ENCODE data around the gene C1QTNF8.

C1QTNF8 gene

DNA sequence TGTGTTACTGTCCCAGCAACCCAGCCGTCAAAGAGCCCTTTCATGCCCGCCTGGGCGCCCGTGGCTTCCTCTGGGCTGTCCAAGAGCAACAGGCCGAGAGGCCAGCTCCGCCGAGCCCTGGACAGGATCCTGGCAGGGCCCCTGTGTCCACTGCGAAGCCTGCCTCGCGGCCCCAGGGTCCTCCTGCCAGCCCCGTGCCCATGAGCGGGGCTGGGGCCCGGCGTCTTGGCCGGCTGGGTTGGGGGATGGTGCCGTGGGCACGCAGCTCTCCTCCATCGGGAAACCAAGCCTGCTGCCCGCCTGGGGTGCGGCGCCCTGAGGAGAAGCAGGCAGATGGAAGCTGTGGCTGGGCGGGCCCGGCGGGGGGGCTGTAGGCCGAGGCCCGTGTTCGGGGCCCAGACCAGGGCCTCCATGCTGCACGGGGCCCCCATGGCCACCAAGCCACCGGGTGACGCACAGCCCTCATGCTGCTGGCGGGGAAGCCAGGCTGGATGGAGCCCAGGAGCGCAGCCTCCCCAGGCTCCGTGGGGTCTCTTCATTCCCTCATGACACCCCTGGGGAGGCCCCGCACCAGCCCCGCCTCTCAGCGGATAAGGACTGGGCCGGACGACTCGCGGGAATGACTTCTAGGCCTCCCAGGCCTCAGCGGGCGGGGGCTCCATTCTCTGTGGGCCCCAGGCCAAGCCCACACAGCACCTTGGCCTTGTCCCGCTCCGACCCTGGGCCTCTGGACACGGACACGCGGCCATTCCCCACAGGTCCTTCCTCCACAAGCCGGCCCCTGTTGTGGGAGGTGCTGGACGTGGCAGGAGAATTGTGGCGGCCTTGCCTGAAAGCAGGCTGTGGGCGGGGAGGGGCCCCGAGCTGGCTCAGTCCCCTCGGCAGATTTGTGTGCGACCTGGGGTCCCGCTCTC lies at the start of gene C1QTNF8:
Gene C1QTNF8 (minus strand): TSS at position 76 of the 914 bp plus-strand sequence. CDS start 1,322 bp downstream, outside the sequence.
- DNase-seq, result no peak

DNA sequence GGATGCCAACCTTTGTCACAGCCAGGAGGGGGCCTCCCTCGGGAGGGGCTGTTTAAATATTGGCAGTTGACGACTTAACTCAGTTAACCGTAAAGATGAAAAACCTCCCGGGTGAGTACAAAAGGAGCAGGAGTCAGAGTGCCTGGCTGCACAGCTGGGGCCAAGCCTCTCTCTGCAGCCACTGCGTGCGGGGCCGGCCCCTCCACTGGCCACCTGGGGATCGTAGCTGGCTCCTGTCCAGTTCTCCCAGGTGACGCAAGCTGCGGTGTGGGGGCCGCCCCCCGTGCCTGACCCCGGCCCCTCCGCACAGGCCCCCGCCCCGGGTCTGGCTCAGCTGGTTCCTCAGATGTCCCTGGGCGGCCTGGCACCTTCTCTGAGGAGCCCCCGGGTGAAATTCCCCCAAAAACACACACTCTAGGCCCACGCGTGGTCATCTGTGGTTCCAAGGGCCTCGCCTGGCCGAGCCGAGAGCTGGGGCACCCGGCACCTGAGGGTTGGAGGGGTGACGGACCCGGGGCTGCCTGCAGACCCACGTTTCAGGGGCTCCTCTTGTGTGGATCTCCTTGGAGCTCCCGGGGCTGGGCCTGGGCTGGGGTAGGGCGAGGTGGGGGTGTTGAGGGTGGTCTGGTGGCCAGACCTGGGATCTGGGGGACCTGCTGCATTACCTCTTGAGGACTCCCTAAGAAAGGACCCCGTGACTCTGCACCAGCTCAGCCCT lies 49.5 kb upstream of the C1QTNF8 start:
- DNase-seq, result peak; percentile 64

DNA sequence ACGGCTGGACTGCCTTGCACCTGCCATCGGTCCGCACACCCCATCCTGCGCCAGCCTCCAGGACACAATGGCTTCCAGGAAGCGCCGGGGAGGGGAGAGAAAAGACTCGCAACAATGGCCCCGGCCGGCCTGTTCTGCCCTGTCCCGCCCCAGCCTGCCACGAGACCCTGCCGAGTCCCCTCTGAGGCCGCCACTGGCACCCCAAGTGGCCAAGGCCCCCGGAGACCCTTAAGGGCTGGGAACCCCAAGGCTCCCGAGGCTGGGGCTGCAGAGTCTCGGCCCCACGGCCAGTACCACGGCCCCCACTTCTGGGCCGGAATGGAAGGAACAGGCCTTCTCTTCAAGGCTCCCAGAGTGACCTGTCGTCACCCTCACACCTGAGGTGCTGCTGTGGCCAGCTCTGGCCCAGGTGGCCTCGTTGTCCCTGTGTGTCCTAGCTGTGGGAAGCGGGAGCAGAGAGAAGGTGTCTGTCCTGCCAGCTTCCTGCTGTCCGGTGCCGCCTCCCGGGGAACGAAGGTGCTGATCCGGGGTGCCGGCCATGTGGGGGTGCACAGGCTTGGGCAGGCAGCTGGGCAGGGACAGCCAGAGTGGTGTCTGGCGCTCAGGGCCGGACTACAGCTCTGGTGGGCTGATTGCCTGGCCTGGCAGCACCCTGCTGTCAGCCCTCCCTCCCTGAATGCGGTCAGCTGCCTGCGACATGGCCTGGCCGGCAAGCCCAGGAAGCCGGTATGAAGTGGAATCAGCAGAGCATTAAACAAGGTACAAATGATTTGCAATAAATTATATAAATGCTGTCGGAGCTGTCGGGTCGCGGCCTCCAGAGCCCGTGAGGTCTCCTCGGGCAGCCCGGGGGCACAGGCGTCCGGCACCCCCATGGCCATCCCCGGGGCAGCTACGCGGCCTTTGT lies 48.7 kb upstream of the C1QTNF8 start:
- no peak for DNase-seq

- DNase-seq, result no peak
Measured at GRCh38 chr16:1143761-1144450, 47.9 kb upstream of the C1QTNF8 start.

- no peak for DNase-seq
Measured at GRCh38 chr16:1142911-1143310, 46.9 kb upstream of the C1QTNF8 start.

GRCh38 chr16:1141716-1142115 lies 45.7 kb upstream of the C1QTNF8 start:
- no peak for DNase-seq

GRCh38 chr16:1141191-1141590 lies 45.1 kb upstream of the C1QTNF8 start:
- no peak for DNase-seq

DNA sequence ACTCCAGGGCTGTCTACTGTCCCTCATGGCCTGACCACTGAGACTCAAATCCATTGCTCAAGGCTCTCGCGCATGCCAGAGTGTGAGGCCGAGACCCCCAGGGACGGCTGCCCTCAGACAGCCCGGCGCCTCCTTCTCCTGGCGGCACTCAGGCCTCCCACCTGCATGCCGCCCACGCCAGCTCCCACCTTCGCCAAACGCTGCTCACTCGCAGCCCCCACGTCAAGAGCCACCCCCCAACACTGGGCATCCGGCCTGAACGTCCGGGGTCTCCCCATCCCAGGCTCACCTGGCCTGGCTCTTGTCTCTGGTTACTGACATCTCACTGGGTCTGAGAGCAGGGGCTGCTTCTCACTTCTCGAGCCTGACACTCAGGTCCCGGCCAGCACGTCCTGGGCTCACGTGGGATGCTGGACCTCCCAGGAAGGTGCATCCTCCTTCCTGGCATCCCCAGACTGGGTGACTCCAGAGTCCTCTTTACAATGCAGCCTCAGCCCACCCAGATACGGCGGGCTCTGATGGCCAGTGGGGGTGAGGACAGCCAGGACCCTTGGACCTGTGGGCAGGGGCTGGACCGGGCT lies 44.6 kb upstream of the C1QTNF8 start:
- no peak for DNase-seq

- DNase-seq, result no peak
Measured at GRCh38 chr16:1137604-1138003, 41.6 kb upstream of the C1QTNF8 start.

- DNase-seq, result no peak
Measured at GRCh38 chr16:1135459-1135825, 39.4 kb upstream of the C1QTNF8 start.

DNA sequence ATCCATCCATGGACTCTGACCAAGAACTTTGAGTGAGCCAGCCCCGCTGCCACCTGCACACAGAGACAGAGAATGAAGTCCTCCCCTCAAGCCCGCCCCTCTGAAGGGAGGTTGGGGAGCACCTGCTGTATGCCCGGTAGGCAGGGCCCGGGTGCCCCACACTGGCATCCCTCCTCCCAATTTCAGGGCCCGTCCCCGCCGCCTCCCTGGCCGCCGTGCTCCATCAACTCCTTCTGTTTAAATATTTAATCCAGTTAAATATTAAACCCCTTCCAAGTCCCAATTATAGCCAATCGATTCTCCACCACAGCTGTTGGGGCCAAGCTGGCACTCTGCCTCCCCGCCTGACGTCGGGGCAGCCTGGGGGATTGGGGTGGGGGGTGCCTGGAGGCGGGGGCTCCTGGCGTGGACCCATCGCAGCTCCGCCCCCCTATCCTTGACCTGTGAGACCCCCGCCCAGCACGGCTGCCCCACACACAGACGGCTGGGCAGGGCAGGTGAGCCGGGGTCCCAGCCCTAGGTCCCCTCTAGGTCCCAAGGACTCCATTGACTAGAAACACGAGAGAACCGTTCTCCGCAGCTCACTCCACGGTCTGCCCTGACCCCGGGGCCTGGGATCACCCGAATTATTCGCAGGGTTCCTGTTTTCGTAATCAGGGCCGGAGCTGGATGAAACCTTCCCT lies 38.9 kb upstream of the C1QTNF8 start:
- no peak for DNase-seq

- DNase-seq, result no peak
Measured at GRCh38 chr16:1133810-1134520, 37.9 kb upstream of the C1QTNF8 start.

- no peak for DNase-seq
Measured at GRCh38 chr16:1133271-1133670, 37.2 kb upstream of the C1QTNF8 start.

DNA sequence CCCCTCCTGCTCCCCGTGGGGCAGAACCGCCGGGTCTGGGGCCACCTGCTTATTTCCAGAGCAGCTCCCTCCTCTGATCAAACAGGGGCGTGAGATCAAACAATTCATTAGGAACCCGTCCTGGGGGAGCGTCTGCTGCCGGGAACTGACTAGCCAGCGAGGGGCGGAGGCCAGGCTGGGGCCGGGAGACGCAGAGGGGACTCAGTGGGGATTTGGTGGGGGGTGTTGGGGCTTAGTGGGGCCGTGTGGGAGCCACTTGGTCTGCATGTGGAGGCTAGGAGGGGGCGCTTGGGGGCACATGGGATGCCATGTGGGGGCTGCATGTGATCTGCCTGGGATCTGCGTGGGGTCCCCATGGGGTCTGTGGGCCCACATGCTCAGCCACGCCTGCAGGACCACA lies 36.4 kb upstream of the C1QTNF8 start:
- DNase-seq, result no peak

DNA sequence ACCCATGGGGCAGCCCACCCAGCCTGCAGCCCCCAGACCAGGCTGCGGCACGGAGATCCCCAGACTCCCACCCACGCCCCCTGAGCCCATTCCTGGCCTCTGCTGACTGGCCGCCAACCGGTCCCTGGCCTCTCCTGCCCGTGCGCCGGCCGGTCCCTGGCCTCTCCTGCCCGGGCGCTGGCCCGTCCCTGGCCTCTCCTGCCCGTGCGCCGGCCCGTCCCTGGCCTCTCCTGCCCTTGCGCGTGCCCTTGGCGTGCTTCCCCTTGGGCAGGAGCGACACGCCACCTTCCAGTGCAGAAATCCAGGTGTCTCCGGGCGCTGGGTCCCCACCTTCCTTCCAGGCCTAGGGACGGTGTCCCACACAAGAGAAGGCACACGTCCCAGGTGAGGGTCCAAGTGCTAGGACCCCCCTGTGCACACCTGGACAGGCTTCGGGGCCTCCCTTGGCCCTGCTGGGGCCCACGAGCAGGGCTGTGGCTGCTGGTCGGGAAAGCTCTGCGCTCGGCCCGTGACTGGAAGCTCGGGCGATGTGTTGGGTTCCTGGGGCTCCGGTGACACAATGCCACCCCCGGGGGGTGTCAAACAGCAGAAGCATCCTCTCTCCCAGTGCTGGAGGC lies 35.4 kb upstream of the C1QTNF8 start:
- DNase-seq, result no peak

- no peak for DNase-seq
Measured at GRCh38 chr16:1130382-1130781, 34.3 kb upstream of the C1QTNF8 start.

- DNase-seq, result no peak
Measured at GRCh38 chr16:1129106-1129960, 33.3 kb upstream of the C1QTNF8 start.

GRCh38 chr16:1127971-1128715 lies 32.1 kb upstream of the C1QTNF8 start:
- DNase-seq, result no peak

GRCh38 chr16:1127101-1127500 lies 31.1 kb upstream of the C1QTNF8 start:
- DNase-seq, result no peak
